Measurements from ENCODE around the gene SLC1A7. TPM values are rescaled to one million over a fixed set of nuclear protein-coding genes. Genes with fewer than 3 reads are reported as not detected.

The SLC1A7 gene
- total and polyA plus RNA-seq, 2 of the 13 experiments (the other 11 are each of a cell fraction or from before 2014, with no cell fraction given), result 0.04 to 2.0 TPM

DNA sequence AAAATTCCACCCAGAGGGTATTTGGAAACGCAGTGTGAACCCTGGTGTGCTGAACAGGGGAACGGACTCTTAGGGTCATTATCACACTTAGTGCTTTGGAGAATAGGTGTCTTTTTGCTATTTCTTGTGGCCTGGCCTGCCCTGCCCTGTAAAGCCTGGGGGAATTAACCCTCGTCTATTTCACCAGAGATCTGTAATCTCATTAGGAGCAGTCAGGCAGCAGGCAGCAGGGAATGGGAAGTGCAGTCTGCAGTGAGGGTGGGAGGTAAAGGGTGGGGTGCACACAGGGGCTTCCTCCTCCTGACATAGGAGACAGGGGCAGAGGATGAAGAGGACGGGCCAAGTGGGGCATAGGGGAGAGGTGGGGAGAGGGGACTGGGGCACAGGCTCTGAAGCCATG is 1.1 kb upstream of the SLC1A7 start (continued):
- no peak for TF ChIP-seq POLR2AphosphoS5 (IDR thresholded peaks at IDR 0.05; ENCODE audit: low read depth, low read length)
- no peak for TF ChIP-seq CREM (IDR thresholded peaks at IDR 0.05)
- no peak for TF ChIP-seq CREM (CRISPR knock-in tag; IDR thresholded peaks at IDR 0.05)
- TF ChIP-seq, protein P1, sequence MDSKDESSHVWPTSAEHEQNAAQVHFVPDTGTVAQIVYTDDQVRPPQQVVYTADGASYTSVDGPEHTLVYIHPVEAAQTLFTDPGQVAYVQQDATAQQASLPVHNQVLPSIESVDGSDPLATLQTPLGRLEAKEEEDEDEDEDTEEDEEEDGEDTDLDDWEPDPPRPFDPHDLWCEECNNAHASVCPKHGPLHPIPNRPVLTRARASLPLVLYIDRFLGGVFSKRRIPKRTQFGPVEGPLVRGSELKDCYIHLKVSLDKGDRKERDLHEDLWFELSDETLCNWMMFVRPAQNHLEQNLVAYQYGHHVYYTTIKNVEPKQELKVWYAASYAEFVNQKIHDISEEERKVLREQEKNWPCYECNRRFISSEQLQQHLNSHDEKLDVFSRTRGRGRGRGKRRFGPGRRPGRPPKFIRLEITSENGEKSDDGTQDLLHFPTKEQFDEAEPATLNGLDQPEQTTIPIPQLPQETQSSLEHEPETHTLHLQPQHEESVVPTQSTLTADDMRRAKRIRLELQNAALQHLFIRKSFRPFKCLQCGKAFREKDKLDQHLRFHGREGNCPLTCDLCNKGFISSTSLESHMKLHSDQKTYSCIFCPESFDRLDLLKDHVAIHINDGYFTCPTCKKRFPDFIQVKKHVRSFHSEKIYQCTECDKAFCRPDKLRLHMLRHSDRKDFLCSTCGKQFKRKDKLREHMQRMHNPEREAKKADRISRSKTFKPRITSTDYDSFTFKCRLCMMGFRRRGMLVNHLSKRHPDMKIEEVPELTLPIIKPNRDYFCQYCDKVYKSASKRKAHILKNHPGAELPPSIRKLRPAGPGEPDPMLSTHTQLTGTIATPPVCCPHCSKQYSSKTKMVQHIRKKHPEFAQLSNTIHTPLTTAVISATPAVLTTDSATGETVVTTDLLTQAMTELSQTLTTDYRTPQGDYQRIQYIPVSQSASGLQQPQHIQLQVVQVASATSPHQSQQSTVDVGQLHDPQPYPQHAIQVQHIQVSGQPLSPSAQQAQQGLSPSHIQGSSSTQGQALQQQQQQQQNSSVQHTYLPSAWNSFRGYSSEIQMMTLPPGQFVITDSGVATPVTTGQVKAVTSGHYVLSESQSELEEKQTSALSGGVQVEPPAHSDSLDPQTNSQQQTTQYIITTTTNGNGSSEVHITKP (CRISPR knock-in tag; IDR thresholded peaks at IDR 0.05; ENCODE audit: low read depth), result no peak
- TF ChIP-seq TAF1 (CRISPR knock-in tag; IDR thresholded peaks at IDR 0.05), result no peak
- TF ChIP-seq MTF2 (CRISPR knock-in tag; IDR thresholded peaks at IDR 0.05; ENCODE audit: borderline replicate concordance), result no peak
- no peak for TF ChIP-seq DR1 (CRISPR knock-in tag; IDR thresholded peaks at IDR 0.05)
- TF ChIP-seq RNF2 (conservative IDR thresholded peaks at IDR 0.05; ENCODE audit: low read depth), result no peak

DNA sequence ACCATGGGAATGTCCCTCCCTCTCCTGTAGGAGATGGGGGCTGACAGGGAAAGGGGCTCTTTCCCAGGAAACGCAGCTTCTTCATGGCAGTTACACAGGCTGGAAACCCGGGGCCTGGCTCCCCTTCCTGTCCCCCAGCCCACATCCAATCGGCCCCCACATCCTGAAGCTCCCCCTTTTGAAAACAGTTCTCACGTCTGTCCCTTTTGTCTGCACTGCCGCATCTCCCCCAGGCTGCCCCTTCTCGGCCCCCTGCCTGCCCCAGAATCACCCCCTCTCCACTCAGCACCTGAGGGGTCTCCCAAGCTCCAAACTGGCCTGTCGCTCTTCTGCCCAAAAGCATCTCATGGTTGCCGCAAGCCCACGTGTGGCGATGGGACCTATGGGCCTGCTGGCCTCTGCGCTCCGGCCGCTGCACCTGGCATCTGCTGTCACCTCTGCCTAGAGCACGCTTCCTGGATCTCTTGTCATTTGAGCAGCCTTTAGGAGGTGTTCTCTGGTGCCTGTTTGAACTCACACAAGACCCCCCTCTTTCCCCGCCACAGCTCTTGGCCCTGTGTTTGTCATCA is 867 bp downstream of the SLC1A7 start:
- no peak for FAIRE-seq
- Histone ChIP-seq H4K20me1 (ENCODE audit: insufficient read depth, low read length) (no peaks in the 10 kb centered on the region), H3K4me2 (ENCODE audit: low read depth, low read length) (no peak overlapping the region), H2AFZ (ENCODE audit: low read length) (no peak overlapping the region), H3K27ac (ENCODE audit: extremely low read length, insufficient read depth, low read length) (no peak overlapping the region), H3K27me3 (ENCODE audit: control insufficient read depth in 1 of 2, insufficient read depth in 2 of 2, low read length in 2 of 2) (peaks cover 0 to 2% of the 10 kb centered on the region in 2 experiments; a peak in 1 of 5 replicates), H3K79me2 (ENCODE audit: insufficient read depth, low read length) (no peaks in the 10 kb centered on the region), H3K36me3 (replicated peaks in 1 of 2; ENCODE audit: control insufficient read depth in 1 of 2, insufficient read depth in 2 of 2, low read length in 2 of 2) (no peaks in the 10 kb centered on the region), H3K4me1 (ENCODE audit: insufficient read depth, low read length) (peaks cover 75% of the 10 kb centered on the region), H3K9ac (ENCODE audit: insufficient read depth, low read depth, low read length) (no peak overlapping the region), H3K9me3 (ENCODE audit: low read length) (peaks cover 7% of the 10 kb centered on the region), H3K4me3 (replicated peaks in 1 of 3; ENCODE audit: insufficient read depth in 1 of 3, low read depth in 2 of 3, low read length in 3 of 3) (no peak overlapping the region)
- ATAC-seq, result no peak
- DNase-seq (ENCODE audit: low spot score), result no peak
- BruUV-seq (replicated peaks), result no TSS peak
- 67% methylated on average over 14 of the region's 15 CpGs for WGBS (ENCODE audit: low lambda C conversion rate)
- in situ Hi-C loops (cut with HindIII; ENCODE audit: extremely low pct_ligation_motif_present, low pct_unique_long_range_greater_than_20kb) (no loop called here), intact Hi-C loops (cut with micrococcal nuclease; ENCODE audit: unreplicated experiment) (loop anchor here (10.0 kb wide), 1 partner anchor 587 kb away; the partner anchor contains the start of gene TUT4)
- CTCF ChIA-PET (ENCODE audit: low intra/inter-chr PET ratio, low total read pairs), result no interaction called here
- POLR2A ChIA-PET, result no interaction called here
- TF ChIP-seq ZNF547 (CRISPR knock-in tag; IDR thresholded peaks at IDR 0.05) (no peak), ZNF549 (CRISPR knock-in tag; IDR thresholded peaks at IDR 0.05) (no peak), ZNF619 (CRISPR knock-in tag; IDR thresholded peaks at IDR 0.05) (no peak), MED8 (CRISPR knock-in tag; IDR thresholded peaks at IDR 0.05; ENCODE audit: insufficient replicate concordance) (no peak), ZNF605 (CRISPR knock-in tag; IDR thresholded peaks at IDR 0.05) (no peak), TBX2 (CRISPR knock-in tag; IDR thresholded peaks at IDR 0.05; ENCODE audit: borderline replicate concordance) (no peak), SMAD9 (CRISPR knock-in tag; IDR thresholded peaks at IDR 0.05) (no peak), PHF5A (CRISPR knock-in tag; IDR thresholded peaks at IDR 0.05; ENCODE audit: low read depth, unreplicated experiment) (no peak), ZBTB20 (CRISPR knock-in tag; IDR thresholded peaks at IDR 0.05; ENCODE audit: borderline replicate concordance, low read depth) (no peak), EED (CRISPR knock-in tag; IDR thresholded peaks at IDR 0.05) (no peak), WIZ (CRISPR knock-in tag; IDR thresholded peaks at IDR 0.05) (no peak), NAIF1 (CRISPR knock-in tag; IDR thresholded peaks at IDR 0.05; ENCODE audit: borderline replicate concordance) (no peak)
- TF ChIP-seq, protein P2, sequence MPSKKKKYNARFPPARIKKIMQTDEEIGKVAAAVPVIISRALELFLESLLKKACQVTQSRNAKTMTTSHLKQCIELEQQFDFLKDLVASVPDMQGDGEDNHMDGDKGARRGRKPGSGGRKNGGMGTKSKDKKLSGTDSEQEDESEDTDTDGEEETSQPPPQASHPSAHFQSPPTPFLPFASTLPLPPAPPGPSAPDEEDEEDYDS (CRISPR knock-in tag; IDR thresholded peaks at IDR 0.05), result no peak

Measured in HepG2 (cell line).